HG03095 (cell line): Measurements from ENCODE around the gene CST6.
"Not testable (repeated sequence)": the region's sequence is repeated elsewhere in the genome, so short reads cannot be mapped to it uniquely, and the experiment has no call there.

ENCODE experiments used
- ATAC-seq: cut with Tn5 transposase; IDR thresholded peaks from one replicate; pipeline ENCODE4 v1.9.1; 2021; ENCODE audit warnings: moderate library complexity; ENCODE audit not compliant: unreplicated experiment

CST6 gene

DNA sequence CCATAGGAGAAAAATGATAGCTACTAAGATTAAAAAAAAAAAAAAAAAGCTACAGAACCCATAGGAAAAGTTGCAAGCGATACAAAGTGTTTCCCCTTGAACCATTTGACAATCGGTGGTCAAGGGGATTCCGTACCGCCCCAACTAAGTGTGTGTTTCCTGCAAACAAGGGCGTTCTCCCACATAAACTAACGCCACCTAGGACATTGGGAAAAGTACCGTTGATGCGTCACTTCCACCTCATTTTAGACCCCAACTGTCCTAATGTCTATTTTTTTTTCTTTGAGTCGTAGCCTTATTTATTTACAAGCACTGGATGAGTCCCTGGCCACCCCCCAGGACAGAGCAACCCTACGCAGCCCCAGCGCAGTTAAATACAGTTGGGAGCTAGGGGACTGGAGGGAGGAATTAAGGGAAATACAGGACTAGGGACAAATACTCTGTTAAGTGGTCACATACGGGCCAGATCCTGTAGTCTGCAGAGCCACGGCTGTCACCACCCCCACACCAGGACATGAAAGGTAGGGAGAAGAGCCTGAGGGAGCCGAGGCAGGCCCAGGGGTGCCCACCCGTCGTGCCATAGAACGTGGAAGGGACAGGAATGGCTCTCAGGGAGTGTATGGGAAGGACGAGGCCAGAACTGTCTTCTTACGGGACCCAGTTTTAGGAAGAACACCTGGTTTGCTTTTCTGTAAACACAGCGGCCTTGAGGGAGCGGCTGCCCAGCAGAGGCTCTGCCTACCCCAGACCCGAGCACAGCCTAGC is 28.8 kb upstream of the CST6 start:
- ATAC-seq = no peak

- ATAC-seq = no peak
Measured at GRCh38 chr11:65983589-65983987, 28.2 kb upstream of the CST6 start.

DNA sequence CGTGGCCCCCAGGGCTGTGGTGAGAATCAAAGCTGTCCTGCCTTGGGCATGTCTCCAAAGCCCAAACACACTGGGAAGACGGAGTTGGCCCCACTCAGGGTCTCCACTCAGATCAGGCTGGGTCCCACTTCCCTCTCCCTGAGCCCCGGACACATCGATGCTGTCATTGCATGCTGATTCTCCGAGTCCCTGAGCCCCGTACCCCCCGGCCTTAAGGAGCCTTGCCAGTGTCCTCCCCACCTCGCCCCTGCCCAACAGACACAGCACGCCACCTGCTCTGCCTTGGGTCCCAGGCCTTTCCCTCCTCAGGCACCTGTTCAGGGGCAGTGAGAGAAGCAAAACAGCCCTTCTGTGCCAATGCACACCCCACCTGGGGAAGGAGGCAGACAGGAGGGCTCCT is 24.5 kb upstream of the CST6 start:
- no peak for ATAC-seq

DNA sequence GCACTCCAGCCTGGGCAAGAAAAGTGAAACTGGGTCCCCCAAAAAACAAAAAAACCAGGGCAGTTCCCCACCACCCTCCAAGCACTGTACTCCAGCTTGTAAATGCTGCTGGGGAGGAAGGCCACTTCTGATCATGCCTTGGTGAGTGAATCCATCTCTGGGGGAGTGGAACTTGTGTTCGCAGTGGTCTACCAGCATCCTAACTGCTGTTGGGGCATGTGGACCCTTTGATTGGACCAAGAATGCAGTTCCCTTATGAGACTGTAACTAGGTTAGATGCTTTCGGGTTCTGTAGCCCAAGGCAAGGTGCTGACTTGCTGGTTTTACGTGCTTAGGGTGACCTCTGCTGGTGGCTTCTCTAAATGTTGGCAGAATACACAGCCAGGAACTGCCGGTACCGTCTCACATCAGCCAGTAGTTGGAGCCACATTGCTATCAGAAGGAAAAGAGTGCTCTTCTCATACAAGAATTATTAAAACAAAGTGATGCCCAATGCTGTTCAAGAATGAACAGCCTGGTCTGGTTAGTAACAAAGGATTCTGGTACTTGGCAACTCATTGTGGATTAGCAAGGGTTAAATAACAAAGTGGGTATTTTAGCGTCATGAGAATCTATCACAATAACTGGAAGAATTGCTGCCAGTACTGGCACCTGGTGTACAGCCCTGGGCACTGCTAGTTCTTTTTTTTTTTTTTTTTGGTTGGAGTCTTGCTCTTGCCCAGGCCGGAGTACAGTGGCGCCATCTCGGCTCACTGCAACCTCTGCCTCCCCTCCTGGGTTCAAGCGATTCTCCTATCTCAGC is 22.8 kb upstream of the CST6 start:
- ATAC-seq = peak; percentile 80

- no peak for ATAC-seq
Measured at GRCh38 chr11:65992056-65992455, 19.8 kb upstream of the CST6 start.

GRCh38 chr11:65997286-65997685 is 14.5 kb upstream of the CST6 start:
- ATAC-seq = no peak

GRCh38 chr11:66001942-66002647 is 9.7 kb upstream of the CST6 start, which contains the start of the genes BANF1 and EIF1AD:
BANF1 (plus strand) TSS chr11:66002503; CDS start chr11:66003251, 748 bp downstream.
EIF1AD (minus strand) TSS chr11:66002157; CDS start chr11:66000389, 1,768 bp downstream.
- ATAC-seq = peak; percentile 68

DNA sequence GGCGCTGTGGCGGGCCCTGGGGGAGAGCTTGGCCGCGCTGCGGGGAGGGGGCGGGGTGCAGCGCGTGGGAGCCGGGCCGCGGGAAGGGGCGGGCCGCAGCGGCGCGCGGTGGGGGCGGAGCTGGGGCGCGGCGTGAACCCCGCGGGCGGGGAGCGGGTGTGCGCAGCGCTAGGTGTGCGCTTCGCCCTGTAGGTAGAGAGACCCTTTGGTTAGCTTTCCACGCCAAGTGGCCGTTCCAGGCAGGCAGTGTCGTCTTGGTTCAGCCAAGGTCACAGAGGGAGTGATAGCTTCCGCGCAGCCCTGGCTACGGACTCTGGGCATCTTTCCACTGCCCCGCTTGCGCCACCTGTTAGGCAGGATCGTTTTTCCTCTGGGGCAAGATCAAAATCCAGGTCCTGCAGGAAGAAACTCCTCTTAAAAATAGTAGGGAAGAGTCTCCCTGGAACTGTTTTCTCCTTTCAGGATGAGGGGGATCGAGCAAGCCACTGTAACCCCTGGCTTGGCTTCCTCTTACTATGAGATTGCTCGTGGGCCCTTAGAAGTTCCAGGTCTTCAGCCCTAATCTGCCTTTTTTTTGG is 9.1 kb upstream of the CST6 start:
- peak; percentile 34 for ATAC-seq

- ATAC-seq = no peak
Measured at GRCh38 chr11:66003291-66003690, 8.5 kb upstream of the CST6 start.

DNA sequence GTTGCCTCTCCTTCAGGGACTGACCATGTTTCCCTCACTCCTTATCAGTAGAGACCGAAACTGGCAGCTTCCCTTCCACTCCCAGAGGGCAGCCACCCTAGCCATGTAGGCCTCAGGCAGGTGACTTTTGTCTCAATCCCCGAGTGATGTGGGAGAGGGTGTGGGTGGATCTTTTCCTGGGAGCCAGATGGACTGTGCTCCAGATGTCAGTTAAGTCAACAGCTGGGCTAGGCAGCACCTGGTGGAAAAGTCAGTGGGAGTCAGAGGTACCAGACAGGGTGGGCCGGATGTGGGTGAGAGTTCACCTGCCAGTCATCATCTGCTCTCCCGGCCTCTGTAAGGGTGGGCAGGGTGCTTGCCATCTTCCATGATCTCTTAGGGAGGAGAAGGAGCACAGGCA is 7.6 kb upstream of the CST6 start:
- no peak for ATAC-seq

GRCh38 chr11:66006134-66006890 is 5.5 kb upstream of the CST6 start:
- ATAC-seq = no peak

DNA sequence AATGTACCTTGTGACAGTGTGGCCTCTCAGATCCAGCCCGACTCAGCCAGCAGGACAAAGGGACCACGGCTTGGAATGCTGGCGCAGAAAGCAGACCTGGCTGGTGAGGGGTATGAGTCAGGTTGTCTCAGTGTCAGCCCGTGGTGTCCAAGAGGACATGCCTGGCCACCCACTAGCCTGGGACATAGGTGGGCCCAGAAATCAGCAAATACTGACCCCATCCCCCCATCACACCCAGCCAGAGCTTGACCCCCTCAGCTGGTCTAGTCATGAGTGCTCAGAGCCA is 5.0 kb upstream of the CST6 start:
- ATAC-seq = no peak

DNA sequence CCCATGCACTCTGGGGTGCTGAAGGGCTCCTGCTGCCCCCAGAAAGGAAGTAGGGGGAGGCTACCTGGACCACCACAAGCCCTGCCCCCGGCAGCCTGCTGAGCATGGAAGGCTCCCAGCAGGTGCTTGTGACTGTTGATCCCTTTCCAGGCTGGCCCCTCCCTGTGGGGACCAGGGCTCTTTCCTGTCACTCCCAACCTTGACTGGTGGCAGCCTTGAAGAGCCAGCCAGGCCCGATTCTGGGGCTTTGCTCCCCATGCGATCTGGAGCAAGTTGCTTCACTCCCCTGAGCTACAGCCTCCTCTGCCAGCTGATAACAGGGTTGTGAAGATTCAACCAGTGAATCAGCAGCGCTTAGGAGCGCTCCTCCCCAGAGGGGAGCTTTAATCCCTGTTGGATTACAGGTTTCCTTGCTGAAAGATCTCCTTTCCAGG is 4.6 kb upstream of the CST6 start:
- no peak for ATAC-seq

DNA sequence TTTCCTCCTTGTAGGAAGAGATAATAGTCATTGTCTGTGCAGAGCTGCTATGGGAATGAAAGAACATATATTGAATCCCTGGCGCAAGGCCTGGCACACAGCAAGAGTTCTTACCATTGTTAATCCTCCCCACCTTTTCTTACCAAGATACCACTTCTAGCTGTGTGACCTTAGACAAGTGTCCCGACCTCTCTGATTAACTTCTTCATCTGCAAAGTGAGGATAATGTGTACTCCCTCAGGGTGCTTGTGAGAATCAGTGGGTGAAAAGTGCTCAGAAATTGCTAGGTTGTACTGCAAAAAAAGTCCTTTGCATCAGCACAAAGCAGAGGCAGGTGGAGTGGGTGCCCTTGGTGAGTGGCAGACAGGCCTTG is 3.7 kb upstream of the CST6 start:
- ATAC-seq = no peak

DNA sequence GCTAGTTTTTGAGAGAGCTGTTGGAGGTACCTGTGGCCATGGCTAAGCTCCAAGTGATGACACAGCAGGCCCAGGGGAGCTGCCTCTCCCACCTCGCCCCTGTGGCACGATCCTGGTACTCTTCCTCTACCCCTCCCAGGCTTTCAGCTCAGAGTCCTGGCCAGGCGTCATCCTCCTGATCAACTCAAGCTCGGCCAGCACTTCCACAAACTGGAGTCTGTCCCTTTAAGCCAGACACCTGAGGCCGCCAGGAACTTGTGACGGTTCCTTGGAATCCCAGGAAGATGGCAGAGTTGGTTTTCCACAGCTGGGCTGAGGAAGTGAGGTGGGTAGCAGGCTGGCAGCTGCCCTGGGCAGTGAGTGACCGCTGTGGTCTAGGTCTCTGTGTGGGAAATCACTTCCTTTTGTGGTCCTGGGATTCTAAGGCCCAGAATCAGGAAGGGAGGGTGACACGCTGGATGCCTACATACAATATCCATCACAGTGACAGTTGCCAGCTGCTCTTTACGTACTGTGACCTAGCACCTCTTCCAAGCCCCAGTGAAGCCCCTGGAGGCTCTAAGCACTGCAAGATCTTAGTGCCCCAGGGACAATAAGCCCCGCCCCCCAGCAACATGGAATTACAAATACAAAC is 3.2 kb upstream of the CST6 start:
- no peak for ATAC-seq

GRCh38 chr11:66010036-66010435 is 1.8 kb upstream of the CST6 start:
- not testable (repeated sequence) for ATAC-seq

GRCh38 chr11:66011239-66011784 is 496 bp upstream of the CST6 start:
- ATAC-seq = no peak

GRCh38 chr11:66012371-66012945 is 650 bp downstream of the CST6 start:
- no peak for ATAC-seq

GRCh38 chr11:66012946-66013761 is 1.3 kb downstream of the CST6 start:
- ATAC-seq = no peak
